GM12892 (cell line): Measurements from ENCODE around the gene ZNF362.

Experiments
- POLR2A ChIP-seq: IDR thresholded peaks from 2 replicates; pipeline ENCODE4 v1.6.1; 2011; ENCODE audit warnings: low read depth, low read length, control low read depth
- POLR2AphosphoS5 ChIP-seq: IDR thresholded peaks from 2 replicates; pipeline ENCODE4 v1.6.1; 2011; ENCODE audit warnings: low read depth, low read length, control low read depth
- TAF1 ChIP-seq: IDR thresholded peaks from 2 replicates; pipeline ENCODE4 v1.6.1; 2011; ENCODE audit warnings: low read depth, mild to moderate bottlenecking, control low read depth, low read length, borderline replicate concordance

DNA sequence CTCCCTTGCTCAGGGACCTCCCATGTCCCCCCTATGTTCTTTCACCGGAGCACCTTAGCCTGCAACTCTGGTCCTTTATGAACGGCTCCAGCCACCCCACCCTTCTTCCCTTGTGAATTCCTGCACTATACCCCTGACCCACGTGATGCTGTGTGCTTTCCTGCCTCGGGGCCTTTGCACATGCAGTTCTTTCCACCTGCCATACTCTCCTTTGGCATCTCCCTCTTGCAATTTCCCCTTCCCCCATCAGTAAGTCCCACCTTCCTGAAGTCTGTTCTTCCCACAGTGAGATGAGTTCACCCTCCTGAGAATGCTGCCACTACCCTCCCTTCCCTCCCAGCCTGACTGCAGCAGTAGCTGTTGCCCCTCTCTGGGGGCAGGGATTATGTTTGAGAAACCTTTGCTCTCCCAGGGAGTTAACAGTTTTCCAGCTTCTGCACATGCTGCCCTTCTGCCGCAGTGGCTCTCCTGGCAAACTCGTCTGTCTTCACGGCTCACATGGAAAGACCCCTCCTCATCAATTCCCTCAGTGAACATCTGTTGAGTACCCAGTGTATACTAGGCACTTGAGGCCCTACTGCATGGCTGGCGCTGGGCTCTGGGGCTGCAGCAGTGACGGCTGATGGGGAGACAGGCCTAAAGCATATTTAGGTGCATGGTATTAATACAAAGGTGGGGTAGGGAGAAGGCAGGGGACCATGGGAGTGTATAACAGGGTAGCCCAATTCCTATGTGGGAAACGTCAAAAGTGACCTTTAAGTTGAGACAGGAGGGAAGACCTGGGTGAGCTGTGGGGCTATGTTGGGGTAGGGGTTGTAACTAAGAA lies 9.7 kb downstream of the ZNF362 start:
- no peak for TF ChIP-seq TAF1
- TF ChIP-seq POLR2A, result no peak
- TF ChIP-seq POLR2AphosphoS5, result no peak
